Activated B cell treated with CpG ODN at 0.5 μM for 24 hours (primary cell): Measurements from ENCODE around the gene NDUFB7. TPM values are rescaled to one million over a fixed set of nuclear protein-coding genes. Genes with fewer than 3 reads are reported as not detected.
"Not testable (repeated sequence)": the region's sequence is repeated elsewhere in the genome, so short reads cannot be mapped to it uniquely, and the experiment has no call there.

ENCODE experiments used
- ATAC-seq: fragments of 200-7000 bp; cut with Tn5 transposase; one replicate; pipeline ENCODE4 v1.10.0; 2021; ENCODE audit warnings: low read depth, mild to moderate bottlenecking, moderate library complexity
- CTCF ChIA-PET: fragments of 350-600 bp; sonication (Branson Sonifier 250); formaldehyde crosslinking; loops from one replicate; lab custom pipeline; 2021; ENCODE audit warnings: antibody characterized with exemption; lab: Charles Lee
- POLR2A ChIA-PET: fragments of 350-600 bp; sonication (Branson Sonifier 250); formaldehyde crosslinking; loops from one replicate; lab custom pipeline; 2021; ENCODE audit warnings: antibody characterized with exemption; lab: Charles Lee
- DNase-seq: peaks from one replicate; pipeline ENCODE4 v3.0.0; 2022
- H3K27ac Mint-ChIP-seq: one replicate; pipeline ENCODE4 v1.8.0; 2020; ENCODE audit warnings: mixed read lengths
- H3K27me3 Mint-ChIP-seq: one replicate; pipeline ENCODE4 v1.8.0; 2021; ENCODE audit warnings: mixed read lengths
- H3K36me3 Mint-ChIP-seq: one replicate; pipeline ENCODE4 v1.8.0; 2021; ENCODE audit warnings: low read depth, mixed read lengths
- H3K4me1 Mint-ChIP-seq: one replicate; pipeline ENCODE4 v1.8.0; 2021; ENCODE audit warnings: mixed read lengths
- H3K4me3 Mint-ChIP-seq: one replicate; pipeline ENCODE4 v1.8.0; 2020; ENCODE audit warnings: mild to moderate bottlenecking, mixed read lengths
- H3K9me3 Mint-ChIP-seq: one replicate; pipeline ENCODE4 v1.8.0; 2020; ENCODE audit warnings: mixed read lengths
- intact Hi-C: fragments of 100-400 bp; cut with micrococcal nuclease; formaldehyde crosslinking; loops from one replicate; pipeline ENCODE4 v1.15.1; 2024
- total RNA-seq: library from RNA; stranded (reverse); gene quantifications from 2 replicates; pipeline ENCODE4 v1.2.3, GENCODE V29; 2022
- TF ChIP-seq, protein P1 (sequence below): fragments of 200-600 bp; IDR thresholded peaks from one replicate; pipeline ENCODE4 v1.8.0; 2022; ENCODE audit warnings: antibody characterized with exemption, mild to moderate bottlenecking

The NDUFB7 gene
- total RNA-seq, 1 donor from 2014 or later = 108 TPM

DNA sequence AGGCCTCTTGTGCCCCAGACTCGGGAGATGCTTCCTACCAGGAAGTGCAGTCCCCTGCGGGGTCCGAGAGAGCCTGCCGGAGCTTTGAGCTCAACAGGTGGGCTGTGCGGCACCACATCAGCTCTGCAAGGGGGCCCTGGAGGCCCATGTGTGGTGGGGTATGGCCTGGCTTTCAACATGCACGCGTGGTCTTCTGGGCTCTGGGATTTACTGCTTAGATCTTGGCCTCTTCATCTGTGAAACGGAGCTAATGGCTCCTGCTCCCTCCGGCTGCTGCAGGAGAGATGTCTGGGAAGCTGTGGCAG, 18.0 kb downstream of the NDUFB7 start:
- peaks cover 8% of the 10 kb centered on the region for H3K36me3 Mint-ChIP-seq
- POLR2A ChIA-PET = no interaction called here
- ATAC-seq = no peak
- no peak overlapping the region for H3K4me3 Mint-ChIP-seq
- no peak for DNase-seq
- H3K27me3 Mint-ChIP-seq = no peaks in the 10 kb centered on the region
- CTCF ChIA-PET = interaction anchor here (1.3 to 1.4 kb wide), 2 partner anchors 50 to 133 kb away, joined by 3 to 5 read pairs; no protein-coding TSS in a partner anchor
- H3K4me1 Mint-ChIP-seq = peaks cover 41% of the 10 kb centered on the region
- H3K27ac Mint-ChIP-seq = no peak overlapping the region
- intact Hi-C loops = no loop called here
- no peaks in the 10 kb centered on the region for H3K9me3 Mint-ChIP-seq
- TF ChIP-seq, protein P1, sequence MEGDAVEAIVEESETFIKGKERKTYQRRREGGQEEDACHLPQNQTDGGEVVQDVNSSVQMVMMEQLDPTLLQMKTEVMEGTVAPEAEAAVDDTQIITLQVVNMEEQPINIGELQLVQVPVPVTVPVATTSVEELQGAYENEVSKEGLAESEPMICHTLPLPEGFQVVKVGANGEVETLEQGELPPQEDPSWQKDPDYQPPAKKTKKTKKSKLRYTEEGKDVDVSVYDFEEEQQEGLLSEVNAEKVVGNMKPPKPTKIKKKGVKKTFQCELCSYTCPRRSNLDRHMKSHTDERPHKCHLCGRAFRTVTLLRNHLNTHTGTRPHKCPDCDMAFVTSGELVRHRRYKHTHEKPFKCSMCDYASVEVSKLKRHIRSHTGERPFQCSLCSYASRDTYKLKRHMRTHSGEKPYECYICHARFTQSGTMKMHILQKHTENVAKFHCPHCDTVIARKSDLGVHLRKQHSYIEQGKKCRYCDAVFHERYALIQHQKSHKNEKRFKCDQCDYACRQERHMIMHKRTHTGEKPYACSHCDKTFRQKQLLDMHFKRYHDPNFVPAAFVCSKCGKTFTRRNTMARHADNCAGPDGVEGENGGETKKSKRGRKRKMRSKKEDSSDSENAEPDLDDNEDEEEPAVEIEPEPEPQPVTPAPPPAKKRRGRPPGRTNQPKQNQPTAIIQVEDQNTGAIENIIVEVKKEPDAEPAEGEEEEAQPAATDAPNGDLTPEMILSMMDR = no peak

DNA sequence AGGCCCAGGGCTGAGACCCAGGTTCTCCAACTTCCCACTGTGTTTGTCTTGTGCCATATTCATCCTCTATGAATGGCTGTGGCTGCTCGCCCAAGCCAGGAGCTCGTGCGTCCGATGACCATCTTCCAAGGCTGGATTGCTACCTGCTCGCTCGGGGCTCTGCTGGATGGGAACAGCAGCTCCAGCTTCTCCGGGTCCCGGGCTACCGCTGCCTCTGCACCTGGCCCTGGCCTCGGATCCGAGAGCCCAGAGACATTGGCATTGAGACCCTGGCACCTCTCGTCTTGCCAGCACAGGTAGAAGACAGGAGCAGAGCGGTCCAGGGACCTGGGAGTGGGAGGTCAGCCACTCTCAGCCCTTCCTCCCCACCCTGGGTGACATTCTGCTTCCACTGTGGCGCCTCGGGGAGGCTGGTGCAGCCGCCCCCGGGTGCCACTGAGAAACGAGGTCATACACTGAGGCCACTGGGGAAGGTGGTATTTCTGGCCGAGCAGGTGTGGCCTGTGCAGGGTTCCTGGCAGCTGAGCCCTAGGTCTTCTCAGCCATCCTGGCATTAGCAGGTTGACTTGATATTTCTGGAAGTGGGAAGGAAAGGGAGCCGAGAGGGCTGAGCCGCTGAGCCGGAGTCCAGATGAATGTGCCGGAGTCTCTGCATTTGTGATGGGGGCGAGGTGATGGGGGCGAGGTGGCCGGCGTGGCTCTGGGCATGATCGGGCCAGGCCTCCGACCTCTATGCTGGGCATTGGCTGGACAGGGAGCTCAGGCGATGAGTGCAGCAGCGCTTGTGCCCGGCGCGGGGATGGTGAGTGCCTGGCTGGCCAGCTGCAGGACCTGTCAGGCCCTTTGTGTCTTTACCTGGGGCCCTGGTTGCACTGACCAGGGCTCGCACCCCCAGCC, 18.6 kb downstream of the NDUFB7 start:
- ATAC-seq (no peak), DNase-seq (no peak)
- Mint-ChIP-seq H3K4me1 (peaks cover 41% of the 10 kb centered on the region), H3K27ac (no peak overlapping the region), H3K4me3 (no peak overlapping the region), H3K27me3 (no peaks in the 10 kb centered on the region), H3K9me3 (no peaks in the 10 kb centered on the region), H3K36me3 (peaks cover 14% of the 10 kb centered on the region)
- TF ChIP-seq, protein P1 = no peak
- ChIA-PET POLR2A (no interaction called here), CTCF (interaction anchor here (1.3 to 1.4 kb wide), 2 partner anchors 49 to 134 kb away, joined by 3 to 5 read pairs; no protein-coding TSS in a partner anchor)
- intact Hi-C loops = no loop called here

DNA sequence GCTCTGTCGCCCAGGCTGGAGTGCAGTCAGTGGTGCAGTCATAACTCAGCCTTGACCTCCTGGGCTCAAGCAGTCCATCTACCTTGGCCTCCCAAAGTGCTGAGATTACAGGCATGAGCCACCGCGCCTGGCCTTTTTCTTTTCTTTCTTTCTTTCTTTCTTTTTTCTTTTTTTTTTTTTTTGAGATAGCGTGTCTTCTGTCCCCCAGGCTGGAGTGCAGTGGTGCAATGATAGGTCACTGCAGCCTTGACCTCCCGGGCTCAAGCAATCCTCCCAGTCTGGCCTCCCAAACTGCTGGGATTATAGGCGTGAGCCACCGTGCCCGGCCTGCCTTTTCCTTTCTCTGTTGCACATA, 19.9 kb downstream of the NDUFB7 start:
- H3K27me3 Mint-ChIP-seq, DNase-seq, intact Hi-C loops, H3K9me3 Mint-ChIP-seq, H3K27ac Mint-ChIP-seq, ATAC-seq, H3K4me3 Mint-ChIP-seq: not testable (repeated sequence)
- ChIA-PET CTCF (interaction anchor here (0.6 to 2.2 kb wide), 3 partner anchors 17 to 79 kb away, joined by 3 to 6 read pairs (median 5); no protein-coding TSS in a partner anchor), POLR2A (interaction anchor here (1.8 kb wide), 1 partner anchor 34 kb away, joined by 6 read pairs; the partner anchor contains the start of gene DNAJB1)
- Mint-ChIP-seq H3K4me1 (peaks cover 42% of the 10 kb centered on the region), H3K36me3 (peaks cover 15% of the 10 kb centered on the region)

DNA sequence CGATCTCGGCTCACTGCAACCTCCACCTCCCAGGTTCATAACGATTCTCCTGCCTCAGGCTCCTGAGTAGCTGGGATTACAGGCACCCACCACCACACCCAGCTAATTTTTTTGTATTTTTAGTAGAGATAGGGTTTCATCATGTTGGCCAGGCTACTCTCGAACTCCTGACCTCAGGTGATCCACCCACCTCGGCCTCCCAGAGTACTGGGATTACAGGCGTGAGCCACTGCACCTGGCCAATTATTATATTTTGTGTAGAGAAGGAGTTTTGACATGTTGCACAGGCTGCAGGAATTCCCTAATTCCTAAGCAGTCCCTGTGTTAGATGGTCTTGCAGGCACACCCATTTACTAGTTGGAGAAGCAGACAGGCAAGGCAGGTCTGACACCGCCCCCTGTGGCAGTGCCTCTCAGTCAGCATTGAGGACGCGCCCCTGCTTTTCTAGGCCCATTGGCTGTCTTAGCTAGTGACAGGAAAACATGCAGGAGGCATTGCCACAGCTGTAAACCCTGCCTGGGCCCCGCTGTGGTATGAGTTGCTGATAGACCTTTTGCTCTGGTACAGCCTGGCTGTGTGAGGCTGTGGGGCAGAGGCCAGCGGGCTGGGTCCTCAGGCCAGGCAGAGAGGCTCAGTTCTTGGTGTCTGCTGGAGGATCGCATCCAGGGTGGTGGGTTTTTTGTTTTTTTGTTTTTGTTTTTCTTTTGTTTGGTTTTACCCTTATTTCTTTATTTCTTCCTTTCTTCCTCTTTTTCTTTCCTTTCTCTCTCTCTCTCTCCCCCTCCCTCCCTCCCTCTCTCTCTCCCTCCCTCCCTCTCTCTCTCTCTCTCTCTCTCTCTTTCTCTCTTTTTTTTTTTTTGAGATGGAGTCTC, 20.5 kb downstream of the NDUFB7 start:
- CTCF ChIA-PET = interaction anchor here (0.6 to 2.2 kb wide), 5 partner anchors 16 to 123 kb away, joined by 3 to 6 read pairs (median 3); partner anchors contain the start of gene ADGRE3
- peaks cover 15% of the 10 kb centered on the region for H3K36me3 Mint-ChIP-seq
- intact Hi-C loops = loop anchor here (1.0 to 2.0 kb wide), 3 partner anchors 23 to 46 kb away; partner anchors contain the start of genes DNAJB1 and TECR
- peak overlapping the region; percentile 59 for H3K27ac Mint-ChIP-seq
- ATAC-seq (peak; percentile 91), DNase-seq (peak; percentile 36)
- peaks cover 37% of the 10 kb centered on the region for H3K4me1 Mint-ChIP-seq
- POLR2A ChIA-PET = interaction anchor here (0.6 to 1.8 kb wide), 3 partner anchors 33 to 42 kb away, joined by 3 to 6 read pairs (median 3); partner anchors contain the start of gene DNAJB1
- not testable (repeated sequence) for H3K9me3 Mint-ChIP-seq, H3K27me3 Mint-ChIP-seq, H3K4me3 Mint-ChIP-seq

DNA sequence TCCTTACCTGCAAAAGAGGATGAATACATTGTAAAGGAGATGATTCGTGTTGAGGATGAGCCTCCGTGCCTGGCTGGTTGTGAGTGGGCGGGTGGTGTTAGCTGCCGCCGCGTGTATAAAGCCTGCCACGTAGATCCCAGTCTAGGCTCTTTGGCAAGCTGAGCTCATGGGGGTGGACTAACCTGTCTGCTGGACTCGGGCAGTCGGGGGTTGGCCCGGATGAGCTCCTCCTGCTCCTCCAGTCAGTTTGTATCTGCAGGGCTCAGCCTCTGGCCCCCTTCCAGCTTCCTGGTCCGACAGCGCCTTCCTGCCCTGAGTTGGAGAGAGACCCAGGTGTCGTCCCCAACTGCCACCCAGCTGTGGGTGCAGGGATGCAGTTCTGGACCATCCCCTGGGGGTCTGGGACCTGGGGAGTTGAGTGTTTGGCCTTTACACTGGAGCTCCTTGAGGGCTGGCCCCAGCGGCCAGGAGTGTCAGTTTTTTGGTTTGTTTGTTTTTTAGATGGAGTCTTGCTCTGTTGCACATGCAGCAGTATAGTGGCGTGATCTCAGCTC, 21.6 kb downstream of the NDUFB7 start:
- ATAC-seq (no peak), DNase-seq (no peak)
- TF ChIP-seq, protein P1 = no peak
- CTCF ChIA-PET = interaction anchor here (0.8 to 2.2 kb wide), 4 partner anchors 17 to 78 kb away, joined by 3 to 6 read pairs (median 3); partner anchors contain the start of gene DNAJB1
- H3K9me3 Mint-ChIP-seq = no peaks in the 10 kb centered on the region
- H3K36me3 Mint-ChIP-seq = peaks cover 15% of the 10 kb centered on the region
- peaks cover 33% of the 10 kb centered on the region for H3K4me1 Mint-ChIP-seq
- POLR2A ChIA-PET = interaction anchor here (1.1 to 1.8 kb wide), 3 partner anchors 21 to 40 kb away, joined by 3 to 6 read pairs (median 6); partner anchors contain the start of genes DNAJB1 and TECR
- no peak overlapping the region for H3K4me3 Mint-ChIP-seq
- H3K27me3 Mint-ChIP-seq = no peaks in the 10 kb centered on the region
- H3K27ac Mint-ChIP-seq = no peak overlapping the region
- intact Hi-C loops = loop anchor here (2.0 kb wide), 1 partner anchor 21 kb away; the partner anchor contains the start of gene TECR
